ENCODE results near the gene STK36. TPM values are rescaled to one million over a fixed set of nuclear protein-coding genes. Genes with fewer than 3 reads are reported as not detected.

Gene STK36
- polyA plus RNA-seq, 1 donor: 28.0 TPM

Other genes with a start within 250 kb of the STK36 start
- 10.1 TPM for gene USP37, start 103.7 kb upstream of the STK36 start, polyA plus RNA-seq (ENCODE audit: insufficient read length)
- 38.7 TPM for gene CNOT9, start 103.2 kb upstream of the STK36 start, polyA plus RNA-seq (ENCODE audit: insufficient read length)
- gene PLCD4, start 64.2 kb upstream of the STK36 start, polyA plus RNA-seq (ENCODE audit: insufficient read length): 61.5 TPM
- 16.8 TPM for gene ZNF142, start 12.5 kb upstream of the STK36 start, polyA plus RNA-seq (ENCODE audit: insufficient read length)
- gene BCS1L, start 12.4 kb upstream of the STK36 start, polyA plus RNA-seq (ENCODE audit: insufficient read length): 38.9 TPM
- gene RNF25, start 84 bp upstream of the STK36 start, polyA plus RNA-seq (ENCODE audit: insufficient read length): 29.4 TPM
- 26.8 TPM for gene TTLL4, start 38.7 kb downstream of the STK36 start, polyA plus RNA-seq (ENCODE audit: insufficient read length)
- gene CYP27A1, start 110.1 kb downstream of the STK36 start, polyA plus RNA-seq (ENCODE audit: insufficient read length): 25.4 TPM
- gene PRKAG3, start 159.7 kb downstream of the STK36 start, polyA plus RNA-seq (ENCODE audit: insufficient read length): 44.4 TPM
- gene WNT6, start 187.7 kb downstream of the STK36 start, polyA plus RNA-seq (ENCODE audit: insufficient read length): 0.45 TPM
- gene WNT10A, start 208.8 kb downstream of the STK36 start, polyA plus RNA-seq (ENCODE audit: insufficient read length): 0.23 TPM

Measured in hindlimb muscle (tissue), 1 donor.